Measurements from ENCODE around the gene GNB3. TPM values are rescaled to one million over a fixed set of nuclear protein-coding genes. Genes with fewer than 3 reads are reported as not detected.

Gene GNB3
- total and polyA plus RNA-seq, 9 of the 15 experiments (the other 6 are each of a cell fraction or from before 2014, with no cell fraction given) = 1.4 to 5.8 (median 2.0) TPM

- TF ChIP-seq NCOR1 (IDR thresholded peaks at IDR 0.05) (0 out of 2 replicates have a peak, but pooled peaks have one; percentile 5), MAX (CRISPR knock-in tag; IDR thresholded peaks at IDR 0.05) (peak; percentile 23; the same call in 1 of the 2 replicates)
These were observed 45.7 kb downstream of the GNB3 start (continued) for GRCh38 chr12:6886206-6886999.

- Histone ChIP-seq H3K4me1 (replicated peaks in 1 of 2; ENCODE audit: control insufficient read depth in 2 of 2, insufficient read depth in 2 of 2, low read length in 2 of 2) (peaks cover 12 to 23% of the 10 kb centered on the region in 2 experiments; a peak in 4 of 5 replicates), H4K20me1 (replicated peaks; ENCODE audit: control insufficient read depth, insufficient read depth, low read length) (no peaks in the 10 kb centered on the region), H3K9me3 (replicated peaks; ENCODE audit: control insufficient read depth, insufficient read depth, low read depth, low read length) (no peaks in the 10 kb centered on the region), H3K36me3 (ENCODE audit: control insufficient read depth, insufficient read depth, low read length) (peaks cover 14% of the 10 kb centered on the region; the same call in 1 of the 3 replicates), H3K4me2 (ENCODE audit: insufficient read depth, low read length) (no peak overlapping the region), H3K9ac (ENCODE audit: insufficient read depth in 1 of 2, low read depth in 2 of 2, low read length in 2 of 2) (no peak overlapping the region), H3K9me1 (ENCODE audit: control insufficient read depth, insufficient read depth, low read length) (no peaks in the 10 kb centered on the region), H3K27me3 (ENCODE audit: control insufficient read depth in 2 of 2, insufficient read depth in 2 of 2, low read length in 2 of 2) (no peaks in the 10 kb centered on the region), H3K4me3 (no peak overlapping the region), H3K27ac (ENCODE audit: extremely low read depth, low read depth, low read length) (no peak overlapping the region), H3K79me2 (ENCODE audit: control insufficient read depth, insufficient read depth, low read length) (0 out of 3 replicates have a peak, but pooled peaks cover 2% of the 10 kb centered on the region), H2AFZ (ENCODE audit: low read depth, low read length) (0 out of 2 replicates have a peak overlapping the region, but pooled peaks have one; percentile 39)
- ChIA-PET POLR2A (interaction anchor here (1.0 to 1.4 kb wide), 2 partner anchors 14 to 36 kb away, joined by 3 to 5 read pairs; partner anchors contain the start of genes SPSB2 and USP5), CTCF (ENCODE audit: low intra/inter-chr PET ratio) (no interaction called here)
- in situ Hi-C loops (cut with MboI) (no loop called here), intact Hi-C loops (cut with micrococcal nuclease) (no loop called here)
- ATAC-seq = no peak
- 74% methylated on average over 8 of the region's 8 CpGs for WGBS (ENCODE audit: insufficient coverage, low coverage, missing lambda C conversion rate)
- BruUV-seq (replicated peaks) = no TSS peak
- no peak for DNase-seq (ENCODE audit: extremely low read depth in 1 of 4, low spot score in 3 of 4)
- TF ChIP-seq ZNF384 (IDR thresholded peaks at IDR 0.05; ENCODE audit: low read depth, low read length) (no peak), ELF2 (CRISPR knock-in tag; IDR thresholded peaks at IDR 0.05) (no peak), ZNF780A (CRISPR knock-in tag; IDR thresholded peaks at IDR 0.05) (no peak), NRF1 (conservative IDR thresholded peaks at IDR 0.05 in 1 of 2, IDR thresholded peaks at IDR 0.05 in 1 of 2) (no peak)
- FAIRE-seq = no peak
These were observed 46.7 kb downstream of the GNB3 start for GRCh38 chr12:6887460-6887859.

Data from K562 (cell line).